Measurements from ENCODE around the gene CAMKMT.

Gene CAMKMT

DNA sequence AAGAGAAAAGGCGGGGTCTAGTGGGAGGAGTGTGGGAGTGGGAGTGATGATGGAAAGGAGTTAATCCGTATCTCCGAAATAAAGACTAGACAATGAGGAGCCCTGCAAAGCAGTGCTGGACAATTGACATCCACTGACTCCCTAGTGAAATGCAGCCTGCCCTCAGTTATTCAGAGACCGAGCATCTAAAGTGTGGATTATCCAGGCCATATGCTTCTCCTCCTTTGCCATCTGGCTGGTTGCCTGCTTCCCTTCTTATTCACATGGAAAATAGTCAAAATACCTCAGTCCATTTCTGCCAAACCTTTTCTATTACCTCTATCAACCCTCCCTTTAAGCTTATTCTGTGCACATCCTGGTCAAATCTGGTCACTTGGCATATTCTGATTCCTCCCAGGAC is 291.0 kb downstream of the CAMKMT start:
- TF ChIP-seq, protein P1, sequence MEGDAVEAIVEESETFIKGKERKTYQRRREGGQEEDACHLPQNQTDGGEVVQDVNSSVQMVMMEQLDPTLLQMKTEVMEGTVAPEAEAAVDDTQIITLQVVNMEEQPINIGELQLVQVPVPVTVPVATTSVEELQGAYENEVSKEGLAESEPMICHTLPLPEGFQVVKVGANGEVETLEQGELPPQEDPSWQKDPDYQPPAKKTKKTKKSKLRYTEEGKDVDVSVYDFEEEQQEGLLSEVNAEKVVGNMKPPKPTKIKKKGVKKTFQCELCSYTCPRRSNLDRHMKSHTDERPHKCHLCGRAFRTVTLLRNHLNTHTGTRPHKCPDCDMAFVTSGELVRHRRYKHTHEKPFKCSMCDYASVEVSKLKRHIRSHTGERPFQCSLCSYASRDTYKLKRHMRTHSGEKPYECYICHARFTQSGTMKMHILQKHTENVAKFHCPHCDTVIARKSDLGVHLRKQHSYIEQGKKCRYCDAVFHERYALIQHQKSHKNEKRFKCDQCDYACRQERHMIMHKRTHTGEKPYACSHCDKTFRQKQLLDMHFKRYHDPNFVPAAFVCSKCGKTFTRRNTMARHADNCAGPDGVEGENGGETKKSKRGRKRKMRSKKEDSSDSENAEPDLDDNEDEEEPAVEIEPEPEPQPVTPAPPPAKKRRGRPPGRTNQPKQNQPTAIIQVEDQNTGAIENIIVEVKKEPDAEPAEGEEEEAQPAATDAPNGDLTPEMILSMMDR (IDR thresholded peaks at IDR 0.05; ENCODE audit: low read depth, low read length), result no peak
- H3K4me3 ChIP-seq (ENCODE audit: low read depth, low read length), result no peak overlapping the region
- DNase-seq (ENCODE audit: low read depth, low spot score), result no peak
- in situ Hi-C loops (cut with HindIII; ENCODE audit: low sequenced_read_pairs), result no loop called here

- DNase-seq (ENCODE audit: low read depth, low spot score), result no peak
- no peak overlapping the region for H3K4me3 ChIP-seq (ENCODE audit: low read depth, low read length)
- in situ Hi-C loops (cut with HindIII; ENCODE audit: low sequenced_read_pairs), result no loop called here
- TF ChIP-seq, protein P1 (IDR thresholded peaks at IDR 0.05; ENCODE audit: low read depth, low read length), result no peak
Measured at GRCh38 chr2:44655401-44655864, 293.7 kb downstream of the CAMKMT start.

GRCh38 chr2:44656460-44656859 is 294.7 kb downstream of the CAMKMT start:
- no peak overlapping the region for H3K4me3 ChIP-seq (ENCODE audit: low read depth, low read length)
- in situ Hi-C loops (cut with HindIII; ENCODE audit: low sequenced_read_pairs), result no loop called here
- DNase-seq (ENCODE audit: low read depth, low spot score), result no peak
- TF ChIP-seq, protein P1 (IDR thresholded peaks at IDR 0.05; ENCODE audit: low read depth, low read length), result no peak

- H3K4me3 ChIP-seq (ENCODE audit: low read depth, low read length), result no peak overlapping the region
- DNase-seq (ENCODE audit: low read depth, low spot score), result no peak
- in situ Hi-C loops (cut with HindIII; ENCODE audit: low sequenced_read_pairs), result no loop called here
- TF ChIP-seq, protein P1 (IDR thresholded peaks at IDR 0.05; ENCODE audit: low read depth, low read length), result no peak
Measured at GRCh38 chr2:44663471-44664073, 301.8 kb downstream of the CAMKMT start.

- in situ Hi-C loops (cut with HindIII; ENCODE audit: low sequenced_read_pairs), result no loop called here
- TF ChIP-seq, protein P1 (IDR thresholded peaks at IDR 0.05; ENCODE audit: low read depth, low read length), result peak; percentile 23
- no peak overlapping the region for H3K4me3 ChIP-seq (ENCODE audit: low read depth, low read length)
- no peak for DNase-seq (ENCODE audit: low read depth, low spot score)
Measured at GRCh38 chr2:44668336-44668735, 306.6 kb downstream of the CAMKMT start.

- no peak for DNase-seq (ENCODE audit: low read depth, low spot score)
- in situ Hi-C loops (cut with HindIII; ENCODE audit: low sequenced_read_pairs), result no loop called here
- TF ChIP-seq, protein P1 (IDR thresholded peaks at IDR 0.05; ENCODE audit: low read depth, low read length), result no peak
- no peak overlapping the region for H3K4me3 ChIP-seq (ENCODE audit: low read depth, low read length)
Measured at GRCh38 chr2:44671276-44671675, 309.5 kb downstream of the CAMKMT start.

Data from astrocyte of the spinal cord (primary cell).